Suppressor macrophage treated with lipopolysaccharide for 1 hour (primary cell): ENCODE results near the gene LRBA.
A peak's percentile ranks its signal among the peaks of the same experiment; 100 is the strongest.
"Not testable (repeated sequence)": the region's sequence is repeated elsewhere in the genome, so short reads cannot be mapped to it uniquely, and the experiment has no call there.

Source experiments
- DNase-seq, 3 donors: peaks; one replicate each; pipeline ENCODE4 v3.0.0-alpha.2; 2020 to 2022

The LRBA gene

GRCh38 chr4:150722908-150723362 lies 292.1 kb downstream of the LRBA start:
- DNase-seq: peak; percentile 50 to 61 (median 51)

- no peak for DNase-seq
Measured at GRCh38 chr4:150720973-150721518, 294.0 kb downstream of the LRBA start.

GRCh38 chr4:150717952-150718351 lies 297.1 kb downstream of the LRBA start:
- no peak for DNase-seq

- no peak for DNase-seq
Measured at GRCh38 chr4:150714462-150715438, 300.3 kb downstream of the LRBA start.

- no peak for DNase-seq
Measured at GRCh38 chr4:150713251-150713650, 301.8 kb downstream of the LRBA start.

GRCh38 chr4:150710770-150711375 lies 304.2 kb downstream of the LRBA start:
- no peak for DNase-seq

GRCh38 chr4:150708004-150708403 lies 307.1 kb downstream of the LRBA start:
- no peak for DNase-seq

- no peak for DNase-seq
Measured at GRCh38 chr4:150699599-150699998, 315.5 kb downstream of the LRBA start.

GRCh38 chr4:150695162-150695561 lies 319.9 kb downstream of the LRBA start:
- no peak for DNase-seq

- DNase-seq: no peak
Measured at GRCh38 chr4:150694438-150694837, 320.6 kb downstream of the LRBA start.

GRCh38 chr4:150683775-150684350 lies 331.2 kb downstream of the LRBA start:
- DNase-seq: no peak

- no peak for DNase-seq
Measured at GRCh38 chr4:150682126-150682525, 333.0 kb downstream of the LRBA start.

- no peak for DNase-seq
Measured at GRCh38 chr4:150681063-150681462, 334.0 kb downstream of the LRBA start.

- DNase-seq: no peak
Measured at GRCh38 chr4:150680651-150681050, 334.4 kb downstream of the LRBA start.

- no peak for DNase-seq
Measured at GRCh38 chr4:150679765-150680343, 335.2 kb downstream of the LRBA start.

- DNase-seq: no peak
Measured at GRCh38 chr4:150679018-150679764, 335.9 kb downstream of the LRBA start.

GRCh38 chr4:150673793-150674192 lies 341.3 kb downstream of the LRBA start:
- DNase-seq: peak; percentile 46 to 67 (median 59)

GRCh38 chr4:150668824-150669223 lies 346.3 kb downstream of the LRBA start:
- DNase-seq: no peak

GRCh38 chr4:150664935-150665334 lies 350.1 kb downstream of the LRBA start:
- no peak for DNase-seq

GRCh38 chr4:150662686-150663085 lies 352.4 kb downstream of the LRBA start:
- DNase-seq: no peak

GRCh38 chr4:150661551-150661950 lies 353.5 kb downstream of the LRBA start:
- DNase-seq: not testable (repeated sequence)

GRCh38 chr4:150658258-150658657 lies 356.8 kb downstream of the LRBA start:
- DNase-seq: not testable (repeated sequence)
